HepG2 (cell line): Measurements from ENCODE around the gene MPLKIP. TPM values are rescaled to one million over a fixed set of nuclear protein-coding genes. Genes with fewer than 3 reads are reported as not detected.
A peak's percentile ranks its signal among the peaks of the same experiment; 100 is the strongest.

Source experiments
- AKAP8 ChIP-seq: sonication (generic); formaldehyde crosslinking; IDR thresholded peaks from 2 replicates; pipeline ENCODE4 v1.5.1; 2020; ENCODE audit warnings: mild to moderate bottlenecking, missing genetic modification reagents
- FUBP1 ChIP-seq: sonication (generic); formaldehyde crosslinking; IDR thresholded peaks from 2 replicates; pipeline ENCODE4 v1.5.1; 2020; ENCODE audit warnings: missing genetic modification reagents, mild to moderate bottlenecking, borderline replicate concordance
- HIVEP1 ChIP-seq: sonication (generic); formaldehyde crosslinking; IDR thresholded peaks from 2 replicates; pipeline ENCODE4 v1.4.0; 2020; ENCODE audit warnings: mild to moderate bottlenecking, missing genetic modification reagents
- HNF4G ChIP-seq, 2 experiments: sonication (generic) in 1 of 2; formaldehyde crosslinking in 1 of 2; IDR thresholded peaks; 2 replicates each; pipeline versions ENCODE4 v1.4.0 to v1.6.1; 2011 to 2020; ENCODE audit warnings: borderline replicate concordance in 2 of 2, low read depth in 2 of 2, mild to moderate bottlenecking in 2 of 2, low read length in 1 of 2, missing genetic modification reagents in 1 of 2, moderate library complexity in 1 of 2
- KDM6A ChIP-seq: IDR thresholded peaks from 2 replicates; pipeline ENCODE4 v1.6.1; 2016; ENCODE audit warnings: low read depth
- KMT2B ChIP-seq: IDR thresholded peaks from 2 replicates; pipeline ENCODE4 v1.6.1; 2016; ENCODE audit warnings: missing genetic modification reagents, missing compliant biosample characterization
- NCOA1 ChIP-seq: sonication (generic); formaldehyde crosslinking; IDR thresholded peaks from 2 replicates; pipeline ENCODE4 v1.9.0; 2021; ENCODE audit warnings: missing genetic modification reagents
- PPARG ChIP-seq: conservative IDR thresholded peaks from 2 replicates; pipeline ENCODE4 v1.6.1; 2016; ENCODE audit warnings: missing biosample characterization, missing genetic modification reagents
- RARA ChIP-seq: IDR thresholded peaks from 2 replicates; pipeline ENCODE4 v1.6.1; 2016; ENCODE audit warnings: missing genetic modification reagents, missing compliant biosample characterization
- RXRB ChIP-seq: IDR thresholded peaks from 2 replicates; pipeline ENCODE4 v1.6.1; 2016; ENCODE audit warnings: borderline replicate concordance, missing genetic modification reagents, missing compliant biosample characterization
- SKI ChIP-seq: fragments of 450-650 bp; IDR thresholded peaks from one replicate; pipeline ENCODE4 v1.6.1; 2018; ENCODE audit warnings: mild to moderate bottlenecking; ENCODE audit not compliant: partially characterized antibody
- SNAPC2 ChIP-seq: sonication (generic); formaldehyde crosslinking; IDR thresholded peaks from 2 replicates; pipeline ENCODE4 v1.8.1; 2022; ENCODE audit warnings: mild to moderate bottlenecking, missing genetic modification reagents
- TRIM22 ChIP-seq: fragments of 450-650 bp; IDR thresholded peaks from 2 replicates; pipeline ENCODE4 v1.6.1; 2017
- ZFP36L1 ChIP-seq: sonication (generic); formaldehyde crosslinking; IDR thresholded peaks from 2 replicates; pipeline ENCODE4 v1.8.0; 2022; ENCODE audit warnings: mild to moderate bottlenecking, missing genetic modification reagents, moderate library complexity
- ZNF143 ChIP-seq: sonication (generic); formaldehyde crosslinking; IDR thresholded peaks from 2 replicates; pipeline ENCODE4 v1.4.0; 2020; ENCODE audit warnings: missing genetic modification reagents
- ZNF282 ChIP-seq: fragments of 450-650 bp; IDR thresholded peaks from 2 replicates; pipeline ENCODE4 v1.6.1; 2018; ENCODE audit not compliant: partially characterized antibody
- ZNF446 ChIP-seq: sonication (generic); formaldehyde crosslinking; IDR thresholded peaks from 2 replicates; pipeline ENCODE4 v1.5.0; 2020; ENCODE audit warnings: mild to moderate bottlenecking, missing genetic modification reagents
- ZNF530 ChIP-seq: sonication (generic); formaldehyde crosslinking; IDR thresholded peaks from 2 replicates; pipeline ENCODE4 v1.5.0; 2020; ENCODE audit warnings: low read depth, mild to moderate bottlenecking, missing genetic modification reagents
- ZNF646 ChIP-seq: sonication (generic); formaldehyde crosslinking; IDR thresholded peaks from 2 replicates; pipeline ENCODE4 v1.9.0; 2021; ENCODE audit warnings: mild to moderate bottlenecking, missing genetic modification reagents
- ZNF773 ChIP-seq: sonication (generic); formaldehyde crosslinking; IDR thresholded peaks from 2 replicates; pipeline ENCODE4 v1.4.0; 2020; ENCODE audit warnings: missing genetic modification reagents, borderline replicate concordance
- polyA plus RNA-seq, 8 experiments: library from polyadenylated mRNA; depleted of rRNA in 3 of 8; stranded (reverse) in 7 of 8; unstranded in 1 of 8; fragments of >200 nt; fragmentation: Illumina TruSeq in 4 of 8; extraction: Trizol in 4 of 8; gene quantifications; 2 replicates each; pipeline versions ENCODE4 v1.2.1 to v1.2.3, GENCODE V29; 2011 to 2016; ENCODE audit warnings: low read depth in 4 of 8, missing spikeins in 1 of 8, mixed read lengths in 1 of 8; ENCODE audit not compliant: insufficient read depth in 1 of 8
- total RNA-seq, 5 experiments: library from RNA; depleted of rRNA; stranded (reverse); fragments of >200 nt; fragmentation: Illumina TruSeq; extraction: Trizol; gene quantifications; 2 replicates each; pipeline ENCODE4 v1.2.3, GENCODE V29; 2016; ENCODE audit warnings: low read depth in 1 of 5

MPLKIP gene
- total and polyA plus RNA-seq, 2 of the 13 experiments (the other 11 are each of a cell fraction or from before 2014, with no cell fraction given), result 40.1 to 45.7 TPM

DNA sequence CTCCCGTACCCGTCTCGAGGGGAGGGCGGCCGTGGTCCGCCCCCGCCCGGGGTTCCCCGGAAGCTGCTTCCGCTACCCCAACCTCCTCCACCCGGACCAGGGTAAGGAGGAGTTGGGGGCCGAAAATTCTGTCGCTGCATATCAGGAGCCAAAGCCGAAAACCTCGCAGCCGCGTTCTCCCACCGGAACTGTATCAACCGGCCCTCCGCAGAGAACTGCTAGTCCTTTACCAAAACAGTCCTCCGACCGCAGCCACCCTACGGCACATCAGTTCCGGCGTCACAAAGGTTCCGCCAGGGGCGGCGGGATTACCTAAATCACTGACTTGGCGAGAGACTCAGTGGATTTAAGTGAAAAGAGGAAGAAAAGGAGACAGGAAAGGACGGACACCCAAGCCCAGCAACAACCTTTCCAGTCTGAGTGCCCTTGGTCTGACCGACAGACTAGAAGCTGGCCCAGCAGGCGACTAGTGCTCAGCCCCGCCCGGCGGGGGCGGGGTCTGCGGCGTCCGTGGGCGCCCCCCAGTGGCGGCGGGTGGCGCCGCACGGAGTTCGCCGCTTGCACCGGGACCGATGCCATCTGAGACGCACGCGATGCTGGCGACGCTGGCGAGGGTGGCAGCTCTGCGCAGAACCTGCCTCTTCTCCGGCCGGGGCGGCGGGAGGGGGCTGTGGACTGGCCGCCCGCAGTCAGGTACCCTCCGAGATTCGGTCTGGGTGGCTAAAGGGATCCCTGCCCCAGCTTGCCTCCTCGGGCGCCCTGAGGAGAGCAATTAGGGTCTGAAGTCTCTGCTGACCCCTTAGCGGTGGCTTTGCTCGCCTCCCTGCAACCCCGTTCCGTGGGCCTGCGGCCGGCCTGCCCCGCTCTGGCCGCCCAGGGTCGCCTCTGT, at the start of gene MPLKIP, which contains the start of gene SUGCT (continued):
- TF ChIP-seq ZNF646 (no peak), ZNF773 (peak; percentile 63), ZNF530 (CRISPR knock-in tag) (no peak), HIVEP1 (CRISPR knock-in tag) (peak; percentile 81), RXRB (CRISPR knock-in tag) (peak; percentile 29; the same call in 1 of the 2 replicates), AKAP8 (CRISPR knock-in tag) (no peak), ZNF143 (CRISPR knock-in tag) (peak; percentile 62), RARA (CRISPR knock-in tag) (peak; percentile 30), HNF4G (IDR thresholded peaks at IDR 0.05; ENCODE audit: borderline replicate concordance, low read depth, low read length) (no peak), HNF4G (CRISPR knock-in tag; IDR thresholded peaks at IDR 0.05; ENCODE audit: borderline replicate concordance, low read depth) (peak; percentile 51; the same call in 1 of the 2 replicates), ZFP36L1 (CRISPR knock-in tag) (peak; percentile 63), SNAPC2 (no peak; the same call in 1 of the 2 replicates), ZNF446 (CRISPR knock-in tag) (peak; percentile 27; the same call in 1 of the 2 replicates), KMT2B (CRISPR knock-in tag) (peak; percentile 98), ZNF282 (no peak), FUBP1 (CRISPR knock-in tag) (no peak), PPARG (CRISPR knock-in tag) (no peak; the same call in 1 of the 2 replicates), NCOA1 (CRISPR knock-in tag) (0 out of 2 replicates have a peak, but pooled peaks have one; percentile 77), SKI (peak; percentile 47), KDM6A (CRISPR knock-in tag) (no peak), TRIM22 (no peak)
